ENCODE data around the gene MGAT4C.

Gene MGAT4C

GRCh38 chr12:86229772-86230171 lies 26.4 kb downstream of the MGAT4C start:
- DNase-seq (ENCODE audit: low read depth): no peak

GRCh38 chr12:86228656-86229055 lies 27.5 kb downstream of the MGAT4C start:
- no peak for DNase-seq (ENCODE audit: low read depth)

GRCh38 chr12:86226481-86226880 lies 29.7 kb downstream of the MGAT4C start:
- DNase-seq (ENCODE audit: low read depth): no peak

- no peak for DNase-seq (ENCODE audit: low read depth)
These were observed 39.6 kb downstream of the MGAT4C start for GRCh38 chr12:86216591-86216990.

- no peak for DNase-seq (ENCODE audit: low read depth)
These were observed 43.2 kb downstream of the MGAT4C start for GRCh38 chr12:86213012-86213411.

GRCh38 chr12:86198696-86199444 lies 57.3 kb downstream of the MGAT4C start:
- DNase-seq (ENCODE audit: low read depth): no peak

- DNase-seq (ENCODE audit: low read depth): no peak
These were observed 59.7 kb downstream of the MGAT4C start for GRCh38 chr12:86196465-86196864.

GRCh38 chr12:86194721-86195120 lies 61.5 kb downstream of the MGAT4C start:
- no peak for DNase-seq (ENCODE audit: low read depth)

- DNase-seq (ENCODE audit: low read depth): peak; percentile 80
These were observed 62.3 kb downstream of the MGAT4C start for GRCh38 chr12:86193931-86194330.

GRCh38 chr12:86188226-86188625 lies 68.0 kb downstream of the MGAT4C start:
- no peak for DNase-seq (ENCODE audit: low read depth)

GRCh38 chr12:86186449-86186848 lies 69.7 kb downstream of the MGAT4C start:
- peak; percentile 37 for DNase-seq (ENCODE audit: low read depth)

GRCh38 chr12:86179855-86180254 lies 76.3 kb downstream of the MGAT4C start:
- DNase-seq (ENCODE audit: low read depth): no peak

GRCh38 chr12:86174188-86174587 lies 82.0 kb downstream of the MGAT4C start:
- no peak for DNase-seq (ENCODE audit: low read depth)

- no peak for DNase-seq (ENCODE audit: low read depth)
These were observed 83.2 kb downstream of the MGAT4C start for GRCh38 chr12:86172913-86173443.

- no peak for DNase-seq (ENCODE audit: low read depth)
These were observed 86.1 kb downstream of the MGAT4C start for GRCh38 chr12:86170051-86170450.

- peak; percentile 63 for DNase-seq (ENCODE audit: low read depth)
These were observed 97.2 kb downstream of the MGAT4C start for GRCh38 chr12:86158956-86159355.

GRCh38 chr12:86154620-86155019 lies 101.6 kb downstream of the MGAT4C start:
- DNase-seq (ENCODE audit: low read depth): no peak

- DNase-seq (ENCODE audit: low read depth): no peak
These were observed 107.6 kb downstream of the MGAT4C start for GRCh38 chr12:86148612-86149011.

- no peak for DNase-seq (ENCODE audit: low read depth)
These were observed 108.1 kb downstream of the MGAT4C start for GRCh38 chr12:86148071-86148470.

GRCh38 chr12:86145156-86145555 lies 111.0 kb downstream of the MGAT4C start:
- DNase-seq (ENCODE audit: low read depth): no peak

- DNase-seq (ENCODE audit: low read depth): no peak
These were observed 113.0 kb downstream of the MGAT4C start for GRCh38 chr12:86143162-86143561.

- peak; percentile 53 for DNase-seq (ENCODE audit: low read depth)
These were observed 116.5 kb downstream of the MGAT4C start for GRCh38 chr12:86139671-86140070.

GRCh38 chr12:86138770-86139169 lies 117.4 kb downstream of the MGAT4C start:
- no peak for DNase-seq (ENCODE audit: low read depth)

GRCh38 chr12:86137936-86138335 lies 118.3 kb downstream of the MGAT4C start:
- DNase-seq (ENCODE audit: low read depth): peak; percentile 84
